Fibroblast of the aortic adventitia (primary cell): ENCODE measurements around the gene FRMD5. TPM values are rescaled to one million over a fixed set of nuclear protein-coding genes. Genes with fewer than 3 reads are reported as not detected.
"Not testable (repeated sequence)": the region's sequence is repeated elsewhere in the genome, so short reads cannot be mapped to it uniquely, and the experiment has no call there.

Experiments used
- DNase-seq: peaks from one replicate; pipeline ENCODE4 v3.0.0-alpha.2; 2010; ENCODE audit warnings: low read depth
- H3K4me3 ChIP-seq: 2 replicates; pipeline ENCODE4 v1.5.1; 2011; ENCODE audit warnings: low read depth, mild to moderate bottlenecking, control low read depth, low read length, moderate library complexity
- CTCF ChIP-seq: IDR thresholded peaks from 2 replicates; pipeline ENCODE4 v1.5.1; 2011; ENCODE audit warnings: mild to moderate bottlenecking, low read length, control low read depth, inconsistent platforms; ENCODE audit not compliant: insufficient read depth
- total RNA-seq: library from RNA; depleted of rRNA; stranded (reverse); fragments of >200 nt; gene quantifications from 2 replicates; pipeline ENCODE4 v1.2.3, GENCODE V29; 2012; ENCODE audit warnings: low replicate concordance

The FRMD5 gene
- total RNA-seq, 1 donor = 16.3 TPM

GRCh38 chr15:43873651-43874050 lies 321.4 kb downstream of the FRMD5 start:
- TF ChIP-seq CTCF = no peak
- H3K4me3 ChIP-seq = no peak overlapping the region
- DNase-seq = no peak

GRCh38 chr15:43872416-43873020 lies 322.6 kb downstream of the FRMD5 start:
- no peak overlapping the region for H3K4me3 ChIP-seq
- TF ChIP-seq CTCF = peak; percentile 70
- peak; percentile 89 for DNase-seq

- DNase-seq = no peak
- TF ChIP-seq CTCF = no peak
- H3K4me3 ChIP-seq = no peak overlapping the region
These were observed 323.2 kb downstream of the FRMD5 start for GRCh38 chr15:43871835-43872234.

- H3K4me3 ChIP-seq = no peak overlapping the region
- TF ChIP-seq CTCF = no peak
- DNase-seq = peak; percentile 22
These were observed 326.7 kb downstream of the FRMD5 start for GRCh38 chr15:43868406-43868805.

- no peak for TF ChIP-seq CTCF
- no peak for DNase-seq
- no peak overlapping the region for H3K4me3 ChIP-seq
These were observed 328.0 kb downstream of the FRMD5 start for GRCh38 chr15:43867096-43867495.

GRCh38 chr15:43866636-43867035 lies 328.4 kb downstream of the FRMD5 start:
- H3K4me3 ChIP-seq, DNase-seq: not testable (repeated sequence)

GRCh38 chr15:43859546-43859945 lies 335.5 kb downstream of the FRMD5 start:
- no peak overlapping the region for H3K4me3 ChIP-seq
- no peak for TF ChIP-seq CTCF
- DNase-seq = no peak
